ENCODE results near the gene ADGRG2.

Gene ADGRG2

DNA sequence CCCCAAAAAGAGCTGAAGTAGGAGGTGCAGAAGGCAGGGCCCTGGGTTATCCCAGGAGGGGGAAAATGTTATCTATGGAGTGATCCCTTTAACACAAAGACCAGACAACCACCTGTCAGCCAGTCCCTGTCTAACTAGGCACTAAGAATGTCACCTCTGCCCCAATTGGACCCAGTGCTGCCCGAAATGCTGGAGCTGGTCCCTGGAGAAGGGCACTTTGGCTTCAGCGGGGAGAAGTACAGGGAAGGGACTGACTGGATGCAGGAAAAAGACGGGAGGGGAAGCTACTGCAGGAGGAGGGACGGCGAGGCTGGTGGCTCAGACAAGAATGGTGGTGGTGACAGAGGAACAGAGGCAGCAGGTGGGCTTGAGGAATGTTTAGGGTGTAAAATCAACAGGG, 155.6 kb downstream of the ADGRG2 start:
- no peak for TF ChIP-seq GATA2 (IDR thresholded peaks at IDR 0.05; ENCODE audit: low read depth, low read length)
- TF ChIP-seq GATA3 (IDR thresholded peaks at IDR 0.05; ENCODE audit: low read depth, low read length): no peak

DNA sequence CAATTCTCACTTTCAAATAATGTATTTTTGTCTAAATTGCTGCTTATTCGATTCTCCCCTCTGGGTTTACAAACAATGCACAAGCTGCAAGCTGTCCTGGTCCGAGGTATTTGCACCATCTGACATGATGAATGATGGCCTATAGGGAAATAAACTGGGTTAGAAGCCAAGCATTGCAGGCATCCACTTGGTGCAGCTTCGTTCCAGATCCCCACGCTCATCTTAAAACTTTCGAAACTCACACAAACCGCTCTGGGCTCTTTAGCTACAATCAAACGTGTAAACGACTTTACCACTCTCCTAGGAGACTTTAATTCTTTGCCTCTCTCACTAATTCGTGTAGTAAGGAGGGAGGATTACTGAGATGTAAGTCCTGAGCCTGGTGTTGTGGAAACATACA, 157.4 kb downstream of the ADGRG2 start:
- TF ChIP-seq GATA3 (IDR thresholded peaks at IDR 0.05; ENCODE audit: low read depth, low read length) (no peak), GATA2 (IDR thresholded peaks at IDR 0.05; ENCODE audit: low read depth, low read length) (no peak)

DNA sequence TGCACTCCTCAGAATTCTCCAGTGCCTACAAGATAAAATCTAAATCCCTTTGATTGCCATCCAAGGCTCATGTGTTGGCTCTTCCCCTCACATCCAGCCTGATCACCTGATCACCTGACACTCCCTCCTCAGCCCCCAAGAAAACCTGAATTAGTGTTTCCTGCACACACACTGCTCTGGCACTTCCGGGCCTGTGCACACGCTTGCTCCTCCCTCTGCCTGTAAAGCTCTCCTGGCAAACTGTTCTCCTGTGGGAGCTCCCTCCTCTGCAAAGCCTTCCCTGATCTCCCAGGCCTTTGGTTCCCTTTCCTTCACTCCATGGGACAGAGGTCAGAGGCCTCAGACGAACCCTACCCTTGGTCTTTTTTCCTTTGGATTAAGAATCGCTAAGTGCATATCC, 158.2 kb downstream of the ADGRG2 start:
- TF ChIP-seq GATA3 (IDR thresholded peaks at IDR 0.05; ENCODE audit: low read depth, low read length) (no peak), GATA2 (IDR thresholded peaks at IDR 0.05; ENCODE audit: low read depth, low read length) (no peak)

DNA sequence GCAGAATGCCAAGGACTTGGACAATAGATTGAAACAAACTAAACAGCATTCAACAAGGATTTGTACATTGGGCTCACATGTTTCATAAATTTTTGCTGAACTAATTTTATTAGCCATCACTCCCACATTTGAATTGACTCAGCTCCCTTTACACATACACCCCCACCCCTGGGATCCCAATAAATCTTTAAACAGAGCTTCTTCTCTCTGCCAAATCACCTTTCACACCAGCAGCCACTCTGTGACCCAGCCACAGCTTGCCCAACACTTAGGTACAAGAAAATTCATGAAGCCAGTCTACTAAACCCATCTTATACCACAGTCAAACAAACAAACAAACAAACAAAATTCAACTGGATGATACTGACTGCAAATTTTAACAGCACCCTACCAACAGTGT, 159.9 kb downstream of the ADGRG2 start:
- TF ChIP-seq GATA3 (IDR thresholded peaks at IDR 0.05; ENCODE audit: low read depth, low read length) (no peak), GATA2 (IDR thresholded peaks at IDR 0.05; ENCODE audit: low read depth, low read length) (no peak)

DNA sequence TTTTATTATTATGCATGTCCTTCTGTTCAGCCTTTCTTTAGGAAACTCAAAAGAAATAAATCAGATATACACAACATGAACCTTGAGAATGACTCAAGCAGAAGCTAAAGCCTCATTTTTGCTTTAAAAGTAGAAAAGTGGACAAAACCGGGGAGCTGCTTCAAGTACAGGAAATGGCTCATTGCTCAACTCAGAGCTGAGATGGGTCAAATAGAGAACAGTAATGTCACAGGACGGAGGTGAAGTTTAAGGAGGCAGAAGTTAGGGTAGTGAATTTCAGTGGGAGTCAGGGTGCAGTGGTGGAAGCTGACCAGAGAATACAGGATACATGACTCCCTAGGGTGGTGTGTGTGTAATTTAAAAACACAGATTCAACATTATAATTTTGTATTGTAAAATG, 160.6 kb downstream of the ADGRG2 start:
- TF ChIP-seq GATA3 (IDR thresholded peaks at IDR 0.05; ENCODE audit: low read depth, low read length): no peak
- no peak for TF ChIP-seq GATA2 (IDR thresholded peaks at IDR 0.05; ENCODE audit: low read depth, low read length)

GRCh38 chrX:18956303-18957032, 165.8 kb downstream of the ADGRG2 start:
- no peak for TF ChIP-seq GATA2 (IDR thresholded peaks at IDR 0.05; ENCODE audit: low read depth, low read length)
- no peak for TF ChIP-seq GATA3 (IDR thresholded peaks at IDR 0.05; ENCODE audit: low read depth, low read length)

GRCh38 chrX:18955676-18956075, 166.6 kb downstream of the ADGRG2 start:
- TF ChIP-seq GATA3 (IDR thresholded peaks at IDR 0.05; ENCODE audit: low read depth, low read length): no peak
- no peak for TF ChIP-seq GATA2 (IDR thresholded peaks at IDR 0.05; ENCODE audit: low read depth, low read length)

DNA sequence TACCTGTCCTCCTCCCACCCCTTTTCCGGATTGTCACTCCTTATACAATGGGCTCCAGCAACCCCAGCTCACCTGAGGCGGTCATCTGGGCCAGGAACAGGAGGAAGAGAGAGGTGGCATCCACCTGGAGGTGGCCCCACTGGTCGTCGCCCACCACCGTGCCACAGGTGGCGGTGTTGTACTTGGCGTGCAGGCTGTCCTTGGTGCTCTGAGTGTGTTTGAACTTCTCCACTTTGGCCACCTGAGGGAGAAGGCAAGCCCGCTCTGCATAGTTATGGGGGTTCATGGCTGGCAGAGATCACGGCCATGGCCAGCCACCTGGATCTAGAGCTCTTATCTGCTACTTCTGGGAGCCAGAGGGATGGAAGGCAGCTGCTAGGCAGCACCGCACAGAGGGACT, 171.2 kb downstream of the ADGRG2 start:
- TF ChIP-seq GATA3 (IDR thresholded peaks at IDR 0.05; ENCODE audit: low read depth, low read length) (no peak), GATA2 (IDR thresholded peaks at IDR 0.05; ENCODE audit: low read depth, low read length) (no peak)

GRCh38 chrX:18949944-18950301, 172.3 kb downstream of the ADGRG2 start:
- TF ChIP-seq GATA3 (IDR thresholded peaks at IDR 0.05; ENCODE audit: low read depth, low read length) (no peak), GATA2 (IDR thresholded peaks at IDR 0.05; ENCODE audit: low read depth, low read length) (no peak)

DNA sequence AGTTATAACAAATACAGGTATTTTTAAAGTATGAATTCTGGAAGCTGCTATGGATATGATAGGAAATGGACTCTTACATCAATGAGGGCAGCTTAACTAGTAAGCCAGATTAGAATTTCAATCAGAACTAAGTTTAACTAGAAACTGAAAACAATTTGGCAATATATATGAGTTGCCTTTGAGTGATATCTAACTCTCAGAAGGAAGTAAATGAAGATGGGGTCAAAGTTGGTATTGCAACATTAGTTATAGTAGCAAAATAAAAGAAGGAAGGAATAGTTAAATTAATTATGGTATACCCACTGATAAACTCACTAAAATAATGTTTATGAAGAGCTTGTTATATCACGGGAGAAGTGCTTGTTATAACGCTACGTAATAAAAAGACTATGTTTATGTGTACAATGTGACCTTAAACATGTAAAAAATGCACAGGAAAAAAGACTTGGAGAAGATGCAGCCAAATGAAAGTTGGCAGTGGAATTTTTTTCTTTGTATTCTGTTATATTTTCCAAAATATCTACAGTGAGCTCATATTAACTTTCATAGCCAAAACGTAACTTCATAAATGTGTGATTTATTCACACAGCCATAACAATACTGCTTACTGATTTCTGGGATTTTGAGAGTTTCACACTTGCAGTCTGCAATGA, 172.9 kb downstream of the ADGRG2 start:
- no peak for TF ChIP-seq GATA2 (IDR thresholded peaks at IDR 0.05; ENCODE audit: low read depth, low read length)
- TF ChIP-seq GATA3 (IDR thresholded peaks at IDR 0.05; ENCODE audit: low read depth, low read length): no peak

GRCh38 chrX:18946611-18947010, 175.7 kb downstream of the ADGRG2 start:
- TF ChIP-seq GATA3 (IDR thresholded peaks at IDR 0.05; ENCODE audit: low read depth, low read length) (no peak), GATA2 (IDR thresholded peaks at IDR 0.05; ENCODE audit: low read depth, low read length) (no peak)

DNA sequence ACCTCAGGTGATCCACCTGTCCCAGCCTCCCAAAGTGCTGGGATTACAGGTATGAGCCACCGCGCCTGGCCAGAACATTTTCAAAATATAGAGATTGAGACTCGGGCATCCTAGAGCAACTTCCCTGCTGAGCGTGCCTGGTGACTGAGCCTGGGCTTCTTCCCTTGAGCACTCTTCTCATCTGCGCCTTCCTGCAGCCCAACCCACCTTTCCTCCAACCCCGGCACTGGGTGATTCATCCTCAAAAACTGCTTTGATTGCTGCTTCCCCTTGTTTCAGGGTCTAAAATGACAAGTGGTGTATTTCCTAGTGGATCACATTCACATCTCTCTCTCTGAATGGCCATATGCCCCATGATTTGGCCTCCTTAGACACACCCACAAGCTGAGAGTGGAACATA, 176.1 kb downstream of the ADGRG2 start:
- no peak for TF ChIP-seq GATA2 (IDR thresholded peaks at IDR 0.05; ENCODE audit: low read depth, low read length)
- TF ChIP-seq GATA3 (IDR thresholded peaks at IDR 0.05; ENCODE audit: low read depth, low read length): no peak

GRCh38 chrX:18945483-18945882, 176.8 kb downstream of the ADGRG2 start:
- TF ChIP-seq GATA3 (IDR thresholded peaks at IDR 0.05; ENCODE audit: low read depth, low read length) (no peak), GATA2 (IDR thresholded peaks at IDR 0.05; ENCODE audit: low read depth, low read length) (no peak)

GRCh38 chrX:18944482-18944881, 177.8 kb downstream of the ADGRG2 start:
- no peak for TF ChIP-seq GATA2 (IDR thresholded peaks at IDR 0.05; ENCODE audit: low read depth, low read length)

- no peak for TF ChIP-seq GATA2 (IDR thresholded peaks at IDR 0.05; ENCODE audit: low read depth, low read length)
- no peak for TF ChIP-seq GATA3 (IDR thresholded peaks at IDR 0.05; ENCODE audit: low read depth, low read length)
Measured at GRCh38 chrX:18941896-18942295, 180.4 kb downstream of the ADGRG2 start.
